Adrenal gland (tissue), 12 donors: ENCODE results near the gene TLK1. TPM values are rescaled to one million over a fixed set of nuclear protein-coding genes. Genes with fewer than 3 reads are reported as not detected.

Experiments used
- DNase-seq, 7 donors: peaks; one replicate each; pipeline ENCODE4 v3.0.0-alpha.2; 2019 to 2020
- H3K27ac ChIP-seq, 5 donors: fragments of 200-600 bp; sonication (generic) in 4 of 5; 1 replicate in 3 of 5; 2 replicates in 2 of 5; pipeline versions ENCODE4 v1.5.1 to v1.8.0; 2016 to 2020; ENCODE audit warnings: mild to moderate bottlenecking in 1 of 5
- H3K27me3 ChIP-seq: fragments of 200-600 bp; 2 replicates; pipeline ENCODE4 v1.8.0; 2021
- H3K36me3 ChIP-seq, 2 donors: fragments of 200-600 bp; replicated peaks in 1 of 2; 1 replicate in 1 of 2; 2 replicates in 1 of 2; pipeline versions ENCODE4 v1.5.1 to v1.8.0; 2018 to 2022
- H3K4me1 ChIP-seq, 2 donors: fragments of 200-600 bp; replicated peaks in 1 of 2; 1 replicate in 1 of 2; 2 replicates in 1 of 2; pipeline versions ENCODE4 v1.5.1 to v1.8.0; 2018 to 2021
- H3K4me3 ChIP-seq, 4 donors: fragments of 200-600 bp; sonication (generic) in 3 of 4; one replicate each; pipeline ENCODE4 v1.5.1; 2016 to 2018
- H3K9me3 ChIP-seq, 3 donors: fragments of 200-600 bp; sonication (generic) in 1 of 3; replicated peaks in 1 of 3; 1 replicate in 2 of 3; 2 replicates in 1 of 3; pipeline versions ENCODE4 v1.5.1 to v1.8.0; 2016 to 2021
- CTCF ChIP-seq, 6 experiments: fragments of 450-650 bp in 4 of 6; fragments of 200-600 bp in 2 of 6; sonication (generic) in 1 of 6; IDR thresholded peaks; 1 replicate in 5 of 6; 2 replicates in 1 of 6; pipeline versions ENCODE4 v1.5.1 to v1.8.0; 2016 to 2021; ENCODE audit warnings: antibody characterized with exemption in 6 of 6, mild to moderate bottlenecking in 2 of 6, moderate library complexity in 1 of 6
- POLR2A ChIP-seq, 2 donors: fragments of 450-650 bp; IDR thresholded peaks; one replicate each; pipeline ENCODE4 v1.6.1; 2017; ENCODE audit warnings: antibody characterized with exemption in 2 of 2, mild to moderate bottlenecking in 2 of 2, moderate library complexity in 1 of 2
- WGBS, 4 donors: extraction: QIAGEN DNeasy Blood & Tissue Kit in 2 of 4; methylation state at CpG; one replicate each; pipeline versions ENCODE4 v1.1.5 to v1.1.7; 2013 to 2017; 5-methylcytosine and 5-hydroxymethylcytosine counted together
- intact Hi-C, 2 donors: fragments of 100-400 bp; cut with DNase I; formaldehyde crosslinking; loops; one replicate each; pipeline versions ENCODE4 v1.14.1 to v1.15.0; 2022 to 2023
- polyA plus RNA-seq, 3 donors: library from polyadenylated mRNA; stranded (reverse); fragments of 200-250 nt in 2 of 3; fragments of 350-450 nt in 1 of 3; fragmentation: Illumina TruSeq in 1 of 3; extraction: RNeasy Lipid Tissue Mini Kit (QIAGEN cat#74804) in 1 of 3; gene quantifications; one replicate each; pipeline ENCODE4 v1.2.3, GENCODE V29; 2013 to 2014
- total RNA-seq, 9 donors: library from RNA; depleted of rRNA in 4 of 9; stranded (reverse); fragments of >200 nt in 4 of 9; fragments of 120-200 nt in 1 of 9; fragmentation: NEBNext Ultra II Directional in 1 of 9; extraction: Animal tissue kit (Norgen Biotek cat#: 25700) in 1 of 9; gene quantifications; one replicate each; pipeline versions ENCODE4 v1.1.0 to v1.2.4, GENCODE V29; 2013 to 2023
- donor health status: healthy with polysubstance abuse.
- donor health status: Bipolar disorder and iron deficiency.
- donor health status: DM: yes; HTN: yes; CAD: no.
- donor health status: DM: no; HTN: no; CAD: no.
- donor health status: DM: no; HTN: no; CAD: no.
- donor health status: DM: yes; HTN: yes; CAD: no.

The TLK1 gene
- total and polyA plus RNA-seq, 12 donors: 16.5 to 84.0 (median 47.3) TPM

GRCh38 chr2:171013851-171014250, 146.8 kb downstream of the TLK1 start:
- Histone ChIP-seq H3K27me3 (no peaks in the 10 kb centered on the region), H3K4me3 (no peak overlapping the region), H3K9me3 (no peaks in the 10 kb centered on the region), H3K4me1 (no peaks in the 10 kb centered on the region), H3K36me3 (peaks cover 0 to 27% of the 10 kb centered on the region in 2 donors), H3K27ac (no peak overlapping the region)
- no peak for TF ChIP-seq CTCF (IDR thresholded peaks at IDR 0.05)
- TF ChIP-seq POLR2A (IDR thresholded peaks at IDR 0.05): no peak
- intact Hi-C loops: no loop called here
- no peak for DNase-seq
- WGBS, 4 donors: 48 to 98% (median 75%) methylated on average over 1 of the region's 1 CpG

GRCh38 chr2:171009386-171009785, 151.3 kb downstream of the TLK1 start:
- peaks cover 0 to 42% of the 10 kb centered on the region in 2 donors for H3K36me3 ChIP-seq
- WGBS, 4 donors: 94 to 98% (median 97%) methylated on average over 4 of the region's 4 CpGs

GRCh38 chr2:171008550-171009205, 152.0 kb downstream of the TLK1 start:
- no peaks in the 10 kb centered on the region for H3K27me3 ChIP-seq
- intact Hi-C loops: no loop called here
- no peaks in the 10 kb centered on the region for H3K9me3 ChIP-seq
- DNase-seq: no peak
- H3K27ac ChIP-seq: no peak overlapping the region
- WGBS, 4 donors: 50 to 61% (median 56%) methylated on average over 2 of the region's 2 CpGs
- peaks cover 0 to 35% of the 10 kb centered on the region in 2 donors for H3K36me3 ChIP-seq
- H3K4me1 ChIP-seq: no peaks in the 10 kb centered on the region
- TF ChIP-seq CTCF (IDR thresholded peaks at IDR 0.05): no peak
- no peak for TF ChIP-seq POLR2A (IDR thresholded peaks at IDR 0.05)
- no peak overlapping the region for H3K4me3 ChIP-seq

More at GRCh38 chr2:171009386-171009785, 151.3 kb downstream of the TLK1 start:
- Histone ChIP-seq H3K4me3 (no peak overlapping the region), H3K9me3 (no peaks in the 10 kb centered on the region), H3K4me1 (no peaks in the 10 kb centered on the region), H3K27ac (no peak overlapping the region), H3K27me3 (no peaks in the 10 kb centered on the region)
- TF ChIP-seq CTCF (IDR thresholded peaks at IDR 0.05): no peak
- TF ChIP-seq POLR2A (IDR thresholded peaks at IDR 0.05): no peak
- intact Hi-C loops: no loop called here
- DNase-seq: no peak

GRCh38 chr2:171004833-171005232, 155.9 kb downstream of the TLK1 start:
- 86 to 93% (median 91%) methylated on average over 2 of the region's 2 CpGs for WGBS, 4 donors
- H3K27ac ChIP-seq: no peak overlapping the region

More at GRCh38 chr2:171004833-171005232, 155.9 kb downstream of the TLK1 start:
- TF ChIP-seq POLR2A (IDR thresholded peaks at IDR 0.05) (no peak), CTCF (IDR thresholded peaks at IDR 0.05) (no peak)
- peaks cover 0 to 19% of the 10 kb centered on the region in 2 donors for H3K36me3 ChIP-seq
- DNase-seq: no peak
- no peaks in the 10 kb centered on the region for H3K9me3 ChIP-seq
- no peaks in the 10 kb centered on the region for H3K27me3 ChIP-seq
- H3K4me1 ChIP-seq: no peaks in the 10 kb centered on the region
- intact Hi-C loops: no loop called here
- H3K4me3 ChIP-seq: no peak overlapping the region
